ENCODE data around the gene BRS3.

BRS3 gene

DNA sequence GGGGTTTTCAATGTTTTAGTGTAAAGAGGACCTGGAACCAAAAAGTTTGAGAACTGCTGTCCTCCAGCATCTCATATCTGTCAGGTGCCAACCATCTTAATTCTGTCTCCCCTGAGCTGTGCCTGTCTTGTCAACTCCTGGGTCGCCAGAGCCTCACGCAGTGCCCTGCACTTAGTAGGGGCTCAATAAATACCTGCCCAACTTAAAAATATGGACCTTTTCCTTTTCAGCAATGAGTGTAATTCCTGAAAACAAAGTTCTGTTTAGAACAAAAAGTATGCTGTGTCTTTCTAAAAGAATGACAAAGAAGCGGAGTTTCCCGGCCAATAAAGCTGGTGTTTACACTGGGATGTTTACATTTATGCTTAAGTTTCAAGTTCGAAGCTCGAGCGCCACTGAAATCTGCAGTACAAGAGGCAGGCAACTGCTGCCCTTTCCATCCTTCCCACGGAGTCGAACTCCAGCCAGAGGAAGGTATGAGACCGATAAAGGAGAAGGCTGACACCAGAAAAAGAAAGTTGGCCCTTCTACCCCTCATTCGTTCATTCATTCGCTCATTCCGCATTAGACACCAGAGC lies 8.5 kb downstream of the BRS3 start:
- DNase-seq, result no peak

DNA sequence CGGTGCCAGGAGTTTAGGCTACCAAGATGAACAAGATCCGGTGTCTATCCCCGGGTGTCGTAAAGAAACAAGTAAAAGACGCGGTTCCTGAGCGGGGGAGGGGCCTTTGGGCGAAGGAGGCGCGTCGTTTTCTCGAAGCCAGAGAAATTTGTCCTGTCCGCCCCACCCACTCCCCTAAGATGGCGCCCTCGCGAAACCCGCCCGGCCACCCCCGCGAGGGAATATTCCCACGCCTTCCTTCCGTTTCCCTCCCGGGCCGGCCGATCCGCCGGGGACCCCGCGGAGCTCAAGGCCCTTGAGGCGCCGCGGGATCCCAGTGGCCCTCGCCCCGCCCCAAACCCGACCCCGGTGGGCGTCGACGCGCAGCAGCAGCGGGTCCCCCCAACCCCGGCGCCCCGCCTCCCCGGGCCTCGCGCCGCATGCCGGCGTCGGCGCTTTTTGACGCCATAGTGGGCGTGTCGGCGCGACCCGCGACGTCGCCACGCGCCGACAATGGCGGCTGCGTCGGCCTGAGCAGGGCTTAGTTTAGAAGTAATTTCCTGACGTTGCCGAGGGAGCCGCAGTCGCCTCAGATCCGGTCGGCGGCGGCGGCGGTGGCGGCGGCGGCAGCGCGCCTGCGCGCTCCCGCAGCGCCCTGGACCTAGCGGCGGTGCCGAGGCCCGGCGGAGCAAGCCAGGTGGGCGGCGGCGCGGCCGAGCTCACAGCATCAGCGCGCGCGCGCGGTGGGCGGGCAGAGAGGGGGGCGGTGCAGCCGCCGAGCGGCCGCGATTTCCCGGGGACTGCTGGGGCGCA lies 9.2 kb downstream of the BRS3 start:
- DNase-seq, result peak; percentile 68

DNA sequence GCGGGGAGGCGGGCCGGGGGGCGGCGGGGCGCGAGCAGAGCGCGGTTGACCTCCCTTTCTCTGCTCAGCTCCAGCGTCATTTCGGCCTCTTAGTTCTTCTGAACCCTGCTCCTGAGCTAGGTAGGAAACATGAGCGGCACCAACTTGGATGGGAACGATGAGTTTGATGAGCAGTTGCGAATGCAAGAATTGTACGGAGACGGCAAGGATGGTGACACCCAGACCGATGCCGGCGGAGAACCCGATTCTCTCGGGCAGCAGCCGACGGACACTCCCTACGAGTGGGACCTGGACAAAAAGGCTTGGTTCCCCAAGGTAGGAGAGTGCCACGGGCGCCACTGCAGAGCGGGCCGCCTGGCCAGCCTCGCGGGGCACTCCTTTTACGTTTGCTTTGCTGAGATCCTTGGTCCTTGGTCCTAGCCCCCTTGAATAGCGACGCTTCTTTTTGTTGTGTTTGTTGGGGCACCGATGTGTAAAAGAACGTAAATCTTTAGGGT lies 9.9 kb downstream of the BRS3 start, which contains the start of gene HTATSF1:
HTATSF1 (plus strand) TSS at position 37 of the 497 bp plus-strand sequence; CDS start at position 130, 93 bp downstream.
- no peak for DNase-seq

DNA sequence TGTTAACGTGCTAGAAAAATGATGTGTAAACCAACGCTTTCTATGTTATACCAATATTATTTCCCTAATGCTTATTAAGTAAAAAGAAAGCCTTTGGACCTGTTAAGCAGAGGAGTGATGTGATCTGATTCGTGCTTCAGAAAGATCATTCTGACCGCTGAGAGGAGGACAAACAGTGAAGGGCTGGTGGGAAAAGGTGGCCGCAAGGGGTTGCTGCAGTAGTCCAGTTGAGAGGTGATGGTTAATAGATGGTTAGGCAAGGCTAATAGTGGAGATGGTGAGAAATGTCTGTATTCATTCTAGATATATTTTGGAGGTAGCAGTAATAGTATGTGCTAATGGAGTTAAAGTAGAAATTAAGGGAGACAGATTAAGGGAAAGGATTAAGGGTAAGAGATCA lies 31.3 kb downstream of the BRS3 start:
- DNase-seq, result no peak

DNA sequence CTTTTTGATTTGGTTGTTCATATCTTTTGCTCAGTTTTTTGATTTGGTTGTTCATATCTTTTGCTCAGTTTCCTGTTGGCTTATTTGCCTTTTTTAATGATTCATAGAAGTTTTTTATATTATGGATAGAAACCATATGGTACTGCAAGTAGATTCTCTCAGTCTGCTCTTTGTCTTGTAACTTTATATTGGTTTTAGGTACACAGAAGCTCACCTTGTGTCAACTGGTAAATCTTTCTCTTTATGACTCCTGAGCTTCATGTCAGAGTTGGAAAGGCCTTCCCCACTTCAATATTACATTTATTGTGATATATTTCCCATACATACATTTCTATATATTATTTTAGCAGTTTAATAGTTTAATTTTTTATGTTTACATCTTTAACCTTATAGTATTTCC lies 36.0 kb downstream of the BRS3 start:
- no peak for DNase-seq

DNA sequence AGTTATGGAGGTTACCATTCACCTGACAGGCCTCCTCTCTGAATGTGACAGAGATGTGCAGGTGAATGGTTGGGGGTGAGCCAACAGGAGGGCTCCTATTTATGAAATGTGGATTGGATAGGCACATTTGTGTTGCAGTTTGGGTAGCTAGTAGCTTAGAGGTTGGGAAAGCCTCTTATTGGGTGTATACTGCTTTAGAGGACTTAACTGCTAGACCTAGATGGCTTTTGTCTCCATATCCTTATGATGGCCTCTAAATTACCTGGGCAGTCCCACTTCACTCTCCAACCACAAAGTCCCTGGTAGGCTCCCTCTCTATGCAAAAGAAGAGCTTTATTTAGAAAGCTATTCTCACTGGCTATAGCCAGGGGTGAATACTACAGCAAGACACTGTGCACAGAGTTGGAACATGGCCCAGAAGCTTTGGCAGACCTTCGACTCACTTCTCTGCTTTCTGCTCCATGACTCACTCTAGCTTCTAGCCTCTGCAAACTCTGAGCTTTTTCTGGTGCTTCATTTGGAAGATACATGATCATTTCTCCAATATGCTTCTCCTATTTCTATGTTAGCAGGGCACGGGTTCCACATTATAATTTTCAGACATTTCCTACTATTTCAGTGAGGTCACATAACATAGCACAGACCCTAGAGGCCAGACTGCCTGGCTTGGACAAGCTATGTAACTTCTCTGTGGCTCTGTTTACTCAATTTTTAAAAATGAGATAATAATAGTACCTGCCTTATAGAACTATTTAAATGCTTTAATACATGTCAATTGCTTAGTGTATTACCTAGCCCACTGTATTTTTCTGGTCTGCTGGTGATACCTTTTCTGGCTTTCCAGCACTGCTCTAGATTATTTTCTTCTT lies 38.2 kb downstream of the BRS3 start:
- peak; percentile 51 for DNase-seq

DNA sequence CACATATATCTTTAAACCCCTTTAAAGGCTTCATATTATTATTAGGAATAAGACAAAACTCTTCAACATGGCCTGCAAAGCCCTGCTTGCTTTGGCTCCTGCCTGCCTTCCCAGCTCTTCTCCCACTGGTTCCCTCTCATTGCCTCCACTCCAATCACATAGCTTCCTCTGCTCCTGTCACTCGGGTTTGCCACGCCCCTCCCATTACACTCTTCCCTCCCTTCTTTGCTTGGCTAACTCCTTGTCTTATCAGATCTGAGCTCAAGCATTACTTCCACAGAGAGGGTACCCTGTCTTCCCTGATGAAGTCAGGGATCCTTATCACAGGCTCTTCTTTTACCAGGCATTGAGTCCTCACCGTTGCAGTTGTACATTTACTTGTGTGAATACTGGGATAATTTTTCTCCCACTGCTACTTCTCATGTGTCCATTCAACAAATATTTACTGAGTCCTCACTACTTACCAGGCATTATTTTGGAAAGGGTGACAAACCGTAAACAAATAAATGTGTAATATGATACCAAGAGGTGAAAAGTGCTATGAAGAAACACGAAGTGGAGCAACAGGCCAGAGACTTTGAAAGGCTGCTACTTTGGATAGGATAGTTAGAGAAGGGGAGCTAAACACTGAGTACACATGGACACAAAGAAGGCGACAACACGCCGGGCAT lies 41.0 kb downstream of the BRS3 start:
- DNase-seq, result no peak

DNA sequence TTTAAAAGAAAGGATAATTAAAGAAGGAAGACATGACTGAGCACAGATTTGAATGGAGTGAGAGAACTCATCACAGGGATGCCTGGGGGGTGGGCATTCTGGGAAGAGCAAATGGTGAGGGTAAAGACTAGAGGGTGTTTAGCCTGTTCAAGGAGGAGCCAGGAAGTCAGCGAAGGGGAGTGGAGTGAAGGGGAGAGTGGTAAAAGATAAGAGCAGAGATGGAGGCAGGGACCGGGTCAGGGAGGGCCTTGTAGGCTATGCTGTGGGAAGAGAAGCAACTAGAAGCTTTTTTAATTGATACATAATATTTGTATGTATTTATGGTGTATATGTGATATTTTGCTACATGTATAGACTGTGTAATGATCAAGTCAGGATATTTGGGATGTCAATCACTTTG lies 42.0 kb downstream of the BRS3 start:
- DNase-seq, result no peak

DNA sequence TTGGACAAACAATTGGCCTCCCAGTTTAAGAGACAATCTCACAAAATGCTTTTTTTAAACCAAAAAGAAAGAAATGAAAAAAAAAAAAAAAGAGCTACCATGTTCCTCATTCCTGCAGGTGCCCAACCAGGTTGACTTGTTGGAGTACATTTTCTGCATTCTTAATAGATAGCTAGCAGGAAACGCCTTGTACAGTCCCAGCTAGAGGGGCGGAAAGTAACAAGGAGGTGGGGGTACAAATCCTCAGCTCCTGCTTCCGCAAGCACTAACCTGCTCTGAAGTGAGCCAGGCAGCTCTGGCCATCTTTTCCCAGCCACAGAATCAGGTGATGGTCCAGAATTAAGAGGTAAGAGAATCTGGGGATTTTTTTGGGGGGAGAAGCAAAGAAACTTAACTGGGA lies 44.2 kb downstream of the BRS3 start, which contains the start of gene VGLL1:
VGLL1 (plus strand) TSS at position 265 of the 400 bp plus-strand sequence. CDS start 3,806 bp downstream, outside the sequence.
- DNase-seq, result no peak

DNA sequence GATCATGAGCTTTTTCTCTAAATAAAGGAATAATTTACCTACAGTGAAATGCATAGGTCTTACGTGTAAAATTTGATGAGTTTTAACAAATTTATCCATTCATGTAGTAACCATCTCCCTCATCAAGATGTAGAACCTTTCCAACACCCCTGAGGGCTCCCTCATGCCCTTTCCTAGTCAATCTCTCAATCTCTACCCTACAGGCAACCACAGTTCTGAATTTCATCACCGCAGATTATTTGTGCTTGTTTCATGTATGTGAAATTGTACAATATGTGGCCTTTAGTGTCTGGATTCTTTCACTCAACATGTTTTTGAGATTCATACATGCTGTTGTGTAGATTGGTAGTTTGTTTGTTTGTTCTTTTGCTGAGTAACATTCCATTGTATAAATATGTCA lies 46.4 kb downstream of the BRS3 start:
- no peak for DNase-seq

DNA sequence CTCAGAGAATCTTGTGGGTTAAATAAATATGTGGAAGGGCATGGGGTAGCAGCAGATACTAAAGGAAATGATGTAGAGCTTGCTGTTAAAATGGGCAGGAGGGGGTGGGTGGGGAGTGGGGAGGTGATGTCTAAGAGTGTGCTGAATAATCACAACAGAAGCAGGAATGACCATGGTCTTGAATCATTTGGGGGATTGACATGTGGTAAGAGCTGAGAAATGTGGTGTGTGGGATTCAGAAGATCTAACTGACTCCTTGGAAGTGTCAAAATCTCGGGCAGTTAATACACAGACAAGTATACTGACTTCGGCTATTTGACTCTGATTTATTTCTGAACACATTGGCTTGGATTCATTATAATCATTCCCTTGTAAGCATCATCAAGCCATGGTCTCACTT lies 51.1 kb downstream of the BRS3 start:
- no peak for DNase-seq

DNA sequence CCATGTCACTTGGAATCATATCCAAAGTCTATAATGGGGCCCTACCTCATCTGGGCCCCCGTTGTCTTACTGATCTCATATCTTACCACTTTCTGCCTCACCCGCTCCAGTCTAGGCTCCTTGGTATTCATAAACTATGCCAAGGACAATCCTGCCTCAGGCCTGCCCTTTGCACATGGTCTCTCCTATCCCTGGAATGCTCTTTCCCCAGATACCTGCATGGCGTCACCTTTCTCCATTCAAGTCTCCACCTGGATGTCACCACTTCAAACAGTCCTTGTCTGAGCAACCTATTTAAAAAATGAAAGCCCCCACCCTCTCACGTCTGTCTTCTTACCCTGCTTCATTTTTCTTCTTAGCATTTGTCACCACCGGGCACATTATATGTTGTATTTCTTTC lies 52.5 kb downstream of the BRS3 start:
- no peak for DNase-seq

DNA sequence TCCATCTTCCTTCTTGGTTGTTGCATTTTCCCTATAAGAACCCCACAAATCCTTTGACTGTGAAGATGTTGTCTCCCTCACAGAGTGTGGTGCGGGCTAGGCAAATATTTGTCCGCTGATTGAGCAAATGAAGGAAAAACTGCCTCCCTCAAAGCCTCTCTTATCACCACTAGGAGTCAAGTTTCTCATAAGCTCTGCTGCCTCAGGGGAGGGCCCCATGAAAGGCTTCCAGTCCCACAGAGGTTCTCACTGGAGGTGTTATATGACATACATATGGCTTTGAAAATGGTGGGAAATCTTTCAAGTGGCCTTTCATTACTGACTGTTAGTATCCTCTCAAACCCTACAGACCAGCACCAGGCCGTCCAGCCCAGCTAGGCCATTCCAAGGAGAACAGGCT lies 53.5 kb downstream of the BRS3 start:
- no peak for DNase-seq

DNA sequence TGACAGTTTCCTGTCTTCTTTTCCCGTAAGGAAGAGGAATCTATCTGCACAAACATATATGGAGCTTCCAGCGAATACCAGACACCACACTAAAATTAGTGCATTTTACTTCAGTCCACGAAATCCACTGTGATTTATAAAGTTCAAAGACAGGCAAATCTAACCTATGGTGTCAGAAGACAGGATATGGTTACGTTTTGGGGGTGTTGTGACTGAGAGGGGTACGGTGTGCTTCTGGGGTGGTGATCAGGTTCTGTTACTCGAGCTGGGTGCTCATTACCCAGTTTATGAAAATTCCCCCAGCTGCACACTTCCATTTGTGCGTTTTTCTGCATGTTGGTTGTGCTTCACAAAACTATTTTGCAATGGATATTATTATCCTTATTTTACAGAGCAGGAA lies 54.5 kb downstream of the BRS3 start:
- DNase-seq, result no peak

All from NCI-H1694 (cell line).